H1 (cell line): ENCODE data around the gene SLC24A4. TPM values are rescaled to one million over a fixed set of nuclear protein-coding genes. Genes with fewer than 3 reads are reported as not detected.

ENCODE experiments used
- CTCF ChIA-PET: fragments of 300-600 bp; sonication (Branson Sonifier 250); formaldehyde crosslinking; loops from one replicate; lab custom pipeline; 2021; ENCODE audit not compliant: partially characterized antibody; lab: Charles Lee
- POLR2A ChIA-PET: fragments of 300-600 bp; sonication (Branson Sonifier 250); formaldehyde crosslinking; loops from one replicate; lab custom pipeline; 2021; ENCODE audit warnings: inconsistent platforms; ENCODE audit not compliant: partially characterized antibody; lab: Charles Lee
- DNase-seq, 2 experiments: peaks; one replicate each; pipeline versions ENCODE4 v3.0.0 to v3.0.0-alpha.2; 2010 to 2022; ENCODE audit warnings: low spot score in 2 of 2, low read depth in 1 of 2, mixed read lengths in 1 of 2
- FAIRE-seq: peaks from 2 replicates; lab custom pipeline; 2011; peaks lifted over from hg19 to GRCh38; lab: Jason Lieb, UNC
- H2AFZ ChIP-seq: 2 replicates; pipeline ENCODE4 v1.8.1; 2012; ENCODE audit warnings: low read length, inconsistent platforms
- H2AK5ac ChIP-seq: 2 replicates; pipeline ENCODE4 v1.6.1; 2013; ENCODE audit warnings: low read depth, low read length
- H2BK120ac ChIP-seq: replicated peaks from 2 replicates; pipeline ENCODE3; 2013; ENCODE audit warnings: low read depth, low read length, inconsistent platforms
- H2BK12ac ChIP-seq: 2 replicates; pipeline ENCODE4 v1.6.1; 2013; ENCODE audit warnings: low read depth, low read length
- H2BK15ac ChIP-seq: 2 replicates; pipeline ENCODE4 v1.6.1; 2013; ENCODE audit warnings: low read length
- H2BK20ac ChIP-seq: 2 replicates; pipeline ENCODE4 v1.6.1; 2013; ENCODE audit warnings: low read length
- H2BK5ac ChIP-seq: 2 replicates; pipeline ENCODE4 v1.6.1; 2013; ENCODE audit warnings: low read depth, low read length
- H3K14ac ChIP-seq: 2 replicates; pipeline ENCODE4 v1.6.1; 2013; ENCODE audit warnings: inconsistent platforms; ENCODE audit not compliant: insufficient read length
- H3K18ac ChIP-seq: 2 replicates; pipeline ENCODE4 v1.6.1; 2013; ENCODE audit warnings: low read length; ENCODE audit errors: extremely low read depth
- H3K23ac ChIP-seq: 2 replicates; pipeline ENCODE4 v1.6.1; 2013; ENCODE audit warnings: inconsistent platforms; ENCODE audit not compliant: insufficient read length
- H3K23me2 ChIP-seq: 2 replicates; pipeline ENCODE4 v1.6.1; 2013; ENCODE audit warnings: low read depth, low read length
- H3K27ac ChIP-seq: 2 replicates; pipeline ENCODE4 v1.6.1; 2011; ENCODE audit warnings: low read depth, low read length, inconsistent platforms
- H3K27me3 ChIP-seq, 4 experiments: replicated peaks in 1 of 4; 1 replicate in 1 of 4; 2 replicates in 3 of 4; pipeline versions ENCODE4 v1.6.1 to v1.8.1; 2011 to 2013; ENCODE audit warnings: low read length in 3 of 4, mild to moderate bottlenecking in 3 of 4, inconsistent platforms in 2 of 4, mixed read lengths in 2 of 4, moderate library complexity in 1 of 4; ENCODE audit not compliant: control insufficient read depth in 3 of 4, insufficient read depth in 3 of 4; ENCODE audit errors: extremely low read depth in 1 of 4
- H3K36me3 ChIP-seq, 4 experiments: 2 replicates each; pipeline versions ENCODE4 v1.6.1 to v1.8.1; 2011 to 2013; ENCODE audit warnings: mild to moderate bottlenecking in 4 of 4, low read length in 3 of 4, moderate library complexity in 2 of 4, control low read depth in 1 of 4, inconsistent platforms in 1 of 4; ENCODE audit not compliant: insufficient read depth in 4 of 4, control insufficient read depth in 2 of 4
- H3K4ac ChIP-seq: replicated peaks from 2 replicates; pipeline ENCODE3; 2013; ENCODE audit warnings: low read length, low read depth, mixed read lengths, inconsistent platforms; ENCODE audit not compliant: insufficient read length
- H3K4me1 ChIP-seq, 4 experiments: replicated peaks in 1 of 4; 1 replicate in 1 of 4; 2 replicates in 3 of 4; pipeline versions ENCODE4 v1.6.1 to v1.8.1; 2011 to 2013; ENCODE audit warnings: low read length in 3 of 4, inconsistent platforms in 2 of 4, mixed read lengths in 1 of 4; ENCODE audit not compliant: insufficient read depth in 4 of 4, control insufficient read depth in 3 of 4
- H3K4me2 ChIP-seq, 2 experiments: 2 replicates each; pipeline versions ENCODE4 v1.6.1 to v1.8.1; 2011 to 2013; ENCODE audit warnings: low read depth in 2 of 2, low read length in 2 of 2, control low read depth in 1 of 2, inconsistent platforms in 1 of 2, mild to moderate bottlenecking in 1 of 2; ENCODE audit not compliant: insufficient read depth in 1 of 2
- H3K4me3 ChIP-seq, 4 experiments: fragments of 200-600, 300-600 bp in 1 of 4; sonication (generic), shearing (Covaris generic), sonication (Bioruptor Twin) in 1 of 4; 2 replicates each; pipeline versions ENCODE4 v1.5.1 to v1.8.1; 2011 to 2016; ENCODE audit warnings: low read length in 4 of 4, low read depth in 3 of 4, control low read depth in 2 of 4, inconsistent platforms in 2 of 4, mild to moderate bottlenecking in 2 of 4, mixed read lengths in 1 of 4, moderate library complexity in 1 of 4; ENCODE audit not compliant: insufficient read depth in 2 of 4; ENCODE audit errors: extremely low read depth in 1 of 4
- H3K56ac ChIP-seq: replicated peaks from 2 replicates; pipeline ENCODE3; 2013; ENCODE audit warnings: low read depth, mild to moderate bottlenecking, mixed read lengths, low read length, inconsistent platforms; ENCODE audit not compliant: insufficient read length
- H3K79me1 ChIP-seq: 2 replicates; pipeline ENCODE4 v1.6.1; 2013; ENCODE audit warnings: low read depth, low read length, control low read depth
- H3K79me2 ChIP-seq, 2 experiments: 2 replicates each; pipeline versions ENCODE4 v1.6.1 to v1.8.1; 2012 to 2013; ENCODE audit warnings: low read length in 2 of 2, mild to moderate bottlenecking in 2 of 2, inconsistent platforms in 1 of 2; ENCODE audit not compliant: insufficient read depth in 2 of 2, control insufficient read depth in 1 of 2
- H3K9ac ChIP-seq, 4 experiments: replicated peaks in 1 of 4; 1 replicate in 1 of 4; 2 replicates in 3 of 4; pipeline versions ENCODE4 v1.6.1 to v1.8.1; 2011 to 2013; ENCODE audit warnings: low read depth in 3 of 4, low read length in 3 of 4, control low read depth in 2 of 4, mild to moderate bottlenecking in 2 of 4, moderate library complexity in 2 of 4, inconsistent platforms in 1 of 4; ENCODE audit errors: extremely low read depth in 1 of 4
- H3K9me3 ChIP-seq, 2 experiments: 2 replicates each; pipeline versions ENCODE4 v1.6.1 to v1.8.1; 2012 to 2013; ENCODE audit warnings: mild to moderate bottlenecking in 2 of 2, moderate library complexity in 2 of 2, control low read depth in 1 of 2, inconsistent platforms in 1 of 2, low read depth in 1 of 2, low read length in 1 of 2, mixed read lengths in 1 of 2; ENCODE audit not compliant: insufficient read depth in 2 of 2
- H4K20me1 ChIP-seq, 2 experiments: replicated peaks in 1 of 2; 2 replicates each; pipeline versions ENCODE3 to v1.8.1; 2011 to 2013; ENCODE audit warnings: inconsistent platforms in 2 of 2, low read length in 2 of 2, mild to moderate bottlenecking in 1 of 2; ENCODE audit not compliant: insufficient read depth in 2 of 2, control insufficient read depth in 1 of 2
- H4K5ac ChIP-seq: 2 replicates; pipeline ENCODE4 v1.6.1; 2013; ENCODE audit warnings: low read length, low read depth, mixed read lengths, inconsistent platforms; ENCODE audit not compliant: insufficient read length
- H4K8ac ChIP-seq: 2 replicates; pipeline ENCODE4 v1.8.0; 2013; ENCODE audit warnings: mild to moderate bottlenecking, moderate library complexity, low read length, inconsistent platforms; ENCODE audit not compliant: insufficient read depth; ENCODE audit errors: extremely low read depth
- H4K91ac ChIP-seq: replicated peaks from 2 replicates; pipeline ENCODE3; 2013; ENCODE audit warnings: low read length, mixed read lengths, inconsistent platforms; ENCODE audit not compliant: insufficient read length
- GTF2F1 ChIP-seq: IDR thresholded peaks from 2 replicates; pipeline ENCODE4 v1.6.1; 2012; ENCODE audit warnings: low read depth, low read length, improper control_type of control experiment, borderline replicate concordance
- RAD21 ChIP-seq, 2 experiments: IDR thresholded peaks in 1 of 2; conservative IDR thresholded peaks in 1 of 2; 2 replicates each; pipeline ENCODE4 v1.6.1; 2011; ENCODE audit warnings: low read depth in 2 of 2, low read length in 2 of 2, improper control_type of control experiment in 1 of 2, inconsistent platforms in 1 of 2, mild to moderate bottlenecking in 1 of 2, moderate library complexity in 1 of 2
- RXRA ChIP-seq: IDR thresholded peaks from 2 replicates; pipeline ENCODE4 v1.6.1; 2011; ENCODE audit warnings: low read depth, mild to moderate bottlenecking, low read length, moderate library complexity; ENCODE audit not compliant: insufficient read depth
- WGBS, 2 experiments: shearing (Covaris generic) in 1 of 2; methylation state at CpG; one replicate each; pipeline versions ENCODE4 v1.1.6 to v1.1.7; 2013 to 2015; ENCODE audit warnings: low lambda C conversion rate in 2 of 2, mixed read lengths in 2 of 2, inconsistent platforms in 1 of 2, low coverage in 1 of 2, missing lambda C conversion rate in 1 of 2; ENCODE audit not compliant: insufficient replicate concordance in 2 of 2, insufficient coverage in 1 of 2, insufficient read length in 1 of 2; ENCODE audit errors: extremely low coverage in 1 of 2, missing lambda C conversion rate in 1 of 2; 5-methylcytosine and 5-hydroxymethylcytosine counted together
- polyA plus RNA-seq, 7 experiments: library from polyadenylated mRNA; depleted of rRNA in 3 of 7; stranded (reverse) in 5 of 7; unstranded in 2 of 7; fragments of >200 nt in 5 of 7; fragments of 200-250 nt in 2 of 7; gene quantifications; 1 replicate in 5 of 7; 2 replicates in 1 of 7; 4 replicates in 1 of 7; pipeline versions ENCODE4 v1.2.1 to v1.2.3, GENCODE V29; 2011 to 2013; ENCODE audit warnings: missing spikeins in 2 of 7, mixed read lengths in 2 of 7
- total RNA-seq: library from RNA; stranded (reverse); fragmentation: NEBNext Ultra II Directional; extraction: Animal tissue kit (Norgen Biotek cat#: 25700); gene quantifications from 2 replicates; pipeline ENCODE4 v1.2.1, GENCODE V29; 2021
- TF ChIP-seq, protein P1 (sequence below), 3 experiments: IDR thresholded peaks; 1 replicate in 2 of 3; 2 replicates in 1 of 3; pipeline versions ENCODE4 v1.5.1 to v1.6.1; 2011; ENCODE audit warnings: low read length in 3 of 3, mild to moderate bottlenecking in 3 of 3, inconsistent platforms in 2 of 3, low read depth in 1 of 3, moderate library complexity in 1 of 3; ENCODE audit not compliant: insufficient read depth in 1 of 3; ENCODE audit errors: control extremely low read depth in 1 of 3

SLC24A4 gene
- total and polyA plus RNA-seq, 2 of the 8 experiments (the other 6 are each of a cell fraction or from before 2014, with no cell fraction given) = 0.27 to 0.89 TPM

DNA sequence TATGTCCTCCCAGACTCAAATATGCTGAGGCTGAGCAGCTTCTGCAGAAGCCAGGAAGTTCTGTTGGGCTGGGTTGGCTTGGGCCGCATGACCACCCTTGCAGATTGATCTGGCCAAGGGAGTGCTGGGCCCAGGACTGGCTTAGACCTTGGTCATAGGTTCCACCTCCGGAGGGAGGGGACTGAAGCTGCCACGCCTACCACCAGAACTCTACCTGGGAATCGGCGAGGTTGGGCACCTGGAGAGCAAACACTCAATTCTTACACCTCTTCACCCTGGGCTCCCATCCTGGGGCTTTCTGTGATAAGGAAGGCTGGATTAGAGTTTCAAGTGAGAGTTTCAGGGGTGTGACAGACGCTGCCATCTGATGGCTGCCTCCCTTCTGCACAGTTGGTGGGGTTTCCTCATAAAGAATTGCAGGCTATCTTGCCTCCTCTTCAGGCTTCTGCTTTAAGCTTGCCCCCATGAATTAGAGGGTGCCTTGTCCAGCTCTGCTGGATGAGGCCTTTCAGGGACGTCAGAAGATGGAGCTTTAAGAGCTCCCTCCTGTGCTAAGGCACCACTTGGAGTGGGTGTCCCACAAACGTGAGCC, 5.8 kb downstream of the SLC24A4 start:
- H2BK15ac ChIP-seq = no peak overlapping the region
- no peak overlapping the region for H2BK5ac ChIP-seq
- H2AK5ac ChIP-seq = no peak overlapping the region
- peaks cover 0 to 5% (median 1%) of the 10 kb centered on the region in 4 experiments; a peak in 4 of 7 replicates for H3K4me1 ChIP-seq
- no peak overlapping the region for H2BK12ac ChIP-seq
- H4K91ac ChIP-seq = no peak overlapping the region
- H3K23ac ChIP-seq = no peak overlapping the region
- H3K14ac ChIP-seq = no peak overlapping the region
- H4K5ac ChIP-seq = no peak overlapping the region
- H3K9me3 ChIP-seq = no peaks in the 10 kb centered on the region
- H3K27ac ChIP-seq = no peak overlapping the region
- no peak overlapping the region for H3K9ac ChIP-seq
- H3K23me2 ChIP-seq = peaks cover 7% of the 10 kb centered on the region; the same call in 1 of the 2 replicates
- H4K20me1 ChIP-seq = peaks cover 0 to 4% of the 10 kb centered on the region in 2 experiments
- H3K4me3 ChIP-seq = no peak overlapping the region
- ChIA-PET POLR2A (no interaction called here), CTCF (interaction anchor here (0.7 to 8.2 kb wide), 6 partner anchors 9 to 128 kb away, joined by 3 to 52 read pairs (median 4); no protein-coding TSS in a partner anchor)
- H2BK120ac ChIP-seq = no peak overlapping the region
- no peaks in the 10 kb centered on the region for H3K79me1 ChIP-seq
- 88% methylated on average over 7 of the region's 8 CpGs; no CpG with 5 or more reads in 1 of the 2 experiments for WGBS, 2 experiments
- no peak overlapping the region for H2BK20ac ChIP-seq
- H3K4ac ChIP-seq = no peak overlapping the region
- no peak overlapping the region for H2AFZ ChIP-seq
- H3K4me2 ChIP-seq = no peak overlapping the region
- no peak overlapping the region for H3K18ac ChIP-seq
- H3K36me3 ChIP-seq = peaks cover 0 to under 1% (median 0%) of the 10 kb centered on the region in 4 experiments; a peak in 1 of 8 replicates
- no peak for TF ChIP-seq GTF2F1
- no peak for TF ChIP-seq RXRA
- TF ChIP-seq, protein P1, sequence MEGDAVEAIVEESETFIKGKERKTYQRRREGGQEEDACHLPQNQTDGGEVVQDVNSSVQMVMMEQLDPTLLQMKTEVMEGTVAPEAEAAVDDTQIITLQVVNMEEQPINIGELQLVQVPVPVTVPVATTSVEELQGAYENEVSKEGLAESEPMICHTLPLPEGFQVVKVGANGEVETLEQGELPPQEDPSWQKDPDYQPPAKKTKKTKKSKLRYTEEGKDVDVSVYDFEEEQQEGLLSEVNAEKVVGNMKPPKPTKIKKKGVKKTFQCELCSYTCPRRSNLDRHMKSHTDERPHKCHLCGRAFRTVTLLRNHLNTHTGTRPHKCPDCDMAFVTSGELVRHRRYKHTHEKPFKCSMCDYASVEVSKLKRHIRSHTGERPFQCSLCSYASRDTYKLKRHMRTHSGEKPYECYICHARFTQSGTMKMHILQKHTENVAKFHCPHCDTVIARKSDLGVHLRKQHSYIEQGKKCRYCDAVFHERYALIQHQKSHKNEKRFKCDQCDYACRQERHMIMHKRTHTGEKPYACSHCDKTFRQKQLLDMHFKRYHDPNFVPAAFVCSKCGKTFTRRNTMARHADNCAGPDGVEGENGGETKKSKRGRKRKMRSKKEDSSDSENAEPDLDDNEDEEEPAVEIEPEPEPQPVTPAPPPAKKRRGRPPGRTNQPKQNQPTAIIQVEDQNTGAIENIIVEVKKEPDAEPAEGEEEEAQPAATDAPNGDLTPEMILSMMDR (IDR thresholded peaks at IDR 0.05; ENCODE audit: control extremely low read depth in 1 of 3, insufficient read depth in 1 of 3, low read depth in 1 of 3, low read length in 3 of 3) = 0 out of 4 replicates have a peak, but pooled peaks of 1 of the 3 experiments have one; percentile 1
- TF ChIP-seq RAD21 (IDR thresholded peaks at IDR 0.05 in 1 of 2, conservative IDR thresholded peaks at IDR 0.05 in 1 of 2; ENCODE audit: low read depth in 2 of 2, low read length in 2 of 2) = peak in 1 of 2 experiments; percentile 16; a peak in 1 of 4 replicates
- no peak overlapping the region for H4K8ac ChIP-seq
- no peak overlapping the region for H3K56ac ChIP-seq
- H3K79me2 ChIP-seq = no peaks in the 10 kb centered on the region
- FAIRE-seq (no peak), DNase-seq (no peak)
- H3K27me3 ChIP-seq = peaks cover 14 to 27% (median 22%) of the 10 kb centered on the region in 4 experiments
